K562 (cell line): ENCODE results near the gene RACGAP1.

Experiments used
- MAZ ChIP-seq, 2 experiments: fragments of 450-650 bp in 1 of 2; sonication (generic) in 1 of 2; formaldehyde crosslinking; IDR thresholded peaks in 1 of 2; conservative IDR thresholded peaks in 1 of 2; 2 replicates each; pipeline versions ENCODE4 v1.4.0 to v1.5.0; 2020; ENCODE audit warnings: mild to moderate bottlenecking in 1 of 2, missing genetic modification reagents in 1 of 2
- ZNF57 ChIP-seq: fragments of 450-650 bp; formaldehyde crosslinking; IDR thresholded peaks from 2 replicates; pipeline ENCODE4 v1.4.0; 2020; ENCODE audit warnings: mild to moderate bottlenecking, moderate library complexity

DNA sequence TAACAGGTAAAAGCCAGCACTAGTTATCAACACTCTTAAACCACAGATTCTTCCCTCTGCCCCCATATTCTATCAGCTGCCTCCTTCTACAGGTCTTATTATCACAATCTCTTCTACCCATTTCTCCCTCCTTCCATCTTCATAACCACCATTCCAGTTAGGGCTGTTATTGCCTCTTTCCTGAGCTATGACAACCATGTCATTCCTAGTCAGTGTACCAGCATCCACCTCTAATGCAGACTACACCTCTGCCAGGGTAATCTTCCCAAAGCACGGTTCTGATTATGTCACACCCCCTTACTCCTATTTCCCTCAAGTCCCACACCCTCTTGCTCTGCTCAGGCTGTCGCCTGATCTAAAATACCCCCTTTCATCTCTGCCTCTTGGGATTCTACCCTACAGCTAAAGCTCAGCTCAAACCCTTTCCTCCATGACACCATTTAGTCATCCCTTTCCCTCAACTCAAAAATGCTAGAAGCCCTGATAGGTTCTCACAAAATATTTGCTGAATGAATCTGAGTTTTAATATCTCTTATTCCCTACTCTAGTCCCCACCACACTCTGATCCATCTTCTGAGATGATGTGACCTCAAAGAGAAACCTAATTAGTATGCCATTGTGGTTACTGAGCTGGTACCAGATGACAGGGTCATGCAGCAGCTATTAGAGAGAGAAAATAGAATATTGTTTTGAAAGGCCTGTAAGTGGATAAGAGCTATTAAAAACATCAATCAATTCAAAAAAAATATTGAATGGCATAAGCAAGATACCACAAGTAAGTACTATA is 11.7 kb downstream of the RACGAP1 start:
- no peak for TF ChIP-seq ZNF57 (CRISPR knock-in tag)
- no peak for TF ChIP-seq MAZ (CRISPR knock-in tag; conservative IDR thresholded peaks at IDR 0.05 in 1 of 2, IDR thresholded peaks at IDR 0.05 in 1 of 2)
